Tibial artery (tissue), 4 donors: ENCODE data around the gene DHX40.

Source experiments
- DNase-seq, 2 donors: peaks; one replicate each; pipeline ENCODE4 v3.0.0-alpha.2; 2019
- H3K27ac ChIP-seq, 2 donors: fragments of 200-600 bp; sonication (generic) in 1 of 2; 1 replicate in 1 of 2; 2 replicates in 1 of 2; pipeline ENCODE4 v1.5.1; 2018 to 2019; ENCODE audit warnings: mild to moderate bottlenecking in 1 of 2
- H3K27me3 ChIP-seq, 2 donors: fragments of 200-600 bp; sonication (generic) in 1 of 2; one replicate each; pipeline versions ENCODE4 v1.5.1 to v1.6.0; 2016 to 2019
- H3K36me3 ChIP-seq, 3 donors: fragments of 200-600 bp; sonication (generic) in 2 of 3; one replicate each; pipeline ENCODE4 v1.5.1; 2016 to 2019; ENCODE audit warnings: mild to moderate bottlenecking in 2 of 3
- H3K4me1 ChIP-seq, 4 donors: fragments of 200-600 bp; sonication (generic) in 2 of 4; 1 replicate in 3 of 4; 2 replicates in 1 of 4; pipeline ENCODE4 v1.5.1; 2016 to 2019
- H3K4me3 ChIP-seq, 2 donors: fragments of 200-600 bp; sonication (generic) in 1 of 2; 1 replicate in 1 of 2; 2 replicates in 1 of 2; pipeline ENCODE4 v1.5.1; 2018 to 2019; ENCODE audit warnings: mild to moderate bottlenecking in 2 of 2
- H3K9me3 ChIP-seq, 3 donors: fragments of 200-600 bp; sonication (generic) in 1 of 3; one replicate each; pipeline ENCODE4 v1.5.1; 2016 to 2019
- intact Hi-C: fragments of 100-400 bp; cut with DNase I; formaldehyde crosslinking; loops from one replicate; pipeline ENCODE4 v1.15.0; 2023; ENCODE audit warnings: low total_unique reads
- TF ChIP-seq, protein P1 (sequence below), 2 experiments: fragments of 200-600 bp in 1 of 2; fragments of 450-650 bp in 1 of 2; IDR thresholded peaks; one replicate each; pipeline ENCODE4 v1.5.1; 2017 to 2019; ENCODE audit warnings: antibody characterized with exemption in 2 of 2, mild to moderate bottlenecking in 1 of 2, moderate library complexity in 1 of 2

The DHX40 gene

DNA sequence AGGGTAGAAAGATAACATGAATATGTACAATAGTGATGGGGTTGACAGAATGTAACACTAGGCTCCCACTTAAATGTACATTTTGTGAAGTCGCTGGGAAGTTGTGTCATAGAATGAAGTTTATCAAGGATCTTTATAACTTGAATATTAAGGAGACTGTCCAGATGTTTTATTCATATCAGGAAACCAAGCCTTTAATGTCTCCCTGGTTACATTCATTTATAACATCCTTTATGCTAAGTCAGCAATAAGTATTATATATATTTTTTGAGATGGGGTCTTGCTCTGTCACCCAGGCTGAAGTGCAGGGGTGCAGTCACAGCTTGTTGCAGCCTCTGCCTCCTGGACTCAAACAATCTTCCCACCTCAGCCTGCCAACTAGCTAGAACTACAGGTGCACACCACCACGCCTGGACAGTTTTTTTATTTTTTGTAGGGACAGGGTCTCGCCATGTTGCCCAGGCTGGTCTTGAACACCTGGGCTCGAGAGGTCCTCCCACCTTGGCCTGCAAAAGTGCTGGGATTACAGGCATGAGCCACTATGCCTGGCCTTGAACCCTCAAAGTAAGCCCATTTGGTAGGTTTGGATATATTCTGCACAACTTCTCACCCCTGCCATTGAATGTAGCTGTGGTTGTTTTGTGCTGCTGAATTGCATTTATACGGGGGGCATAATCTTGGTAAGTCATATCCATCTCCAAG lies 68.4 kb downstream of the DHX40 start:
- intact Hi-C loops, result no loop called here
- H3K4me1 ChIP-seq, result peaks cover 0 to 76% (median 34%) of the 10 kb centered on the region in 4 donors

DNA sequence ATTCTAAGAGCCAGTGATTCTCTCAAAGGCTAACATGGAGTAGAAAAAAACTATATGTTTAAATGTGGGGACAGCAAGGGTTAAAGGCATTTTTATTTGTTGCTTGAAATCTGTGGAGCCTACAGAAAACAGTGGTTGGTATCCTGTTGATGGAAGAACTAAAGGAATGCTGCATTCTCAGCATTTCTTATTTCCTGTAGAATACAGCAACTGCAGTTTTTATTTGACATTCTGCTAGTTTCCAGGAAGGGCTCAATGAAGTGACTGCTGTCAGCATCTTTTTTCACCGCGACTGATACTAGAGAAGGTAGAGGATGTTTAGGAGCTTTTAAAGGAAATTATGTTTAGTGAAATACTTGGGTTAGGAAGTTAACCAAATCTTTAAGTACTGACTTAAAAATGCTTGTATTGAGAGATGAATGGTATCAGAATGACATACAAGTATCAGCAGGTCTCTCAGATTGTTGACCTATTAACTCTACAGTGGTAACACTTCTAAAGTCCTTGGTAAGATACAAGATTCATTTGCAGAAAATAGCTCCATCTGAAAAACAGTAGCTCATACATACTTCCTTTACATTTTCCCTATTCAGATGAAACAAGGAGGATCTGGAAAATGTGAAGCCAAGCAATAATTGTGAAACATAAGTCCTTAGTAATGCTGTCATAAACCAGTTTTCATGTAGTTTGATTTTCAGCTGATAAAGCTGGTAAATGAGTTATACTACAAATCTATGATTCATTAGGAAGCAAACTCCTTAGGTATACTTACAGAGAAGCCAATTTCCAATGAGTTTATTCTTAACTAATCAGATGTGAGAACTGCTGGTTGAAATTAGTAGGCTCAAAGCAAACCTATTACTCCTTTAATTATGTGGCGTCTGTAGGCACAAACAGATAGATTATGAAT lies 69.5 kb downstream of the DHX40 start:
- H3K4me3 ChIP-seq, result no peak overlapping the region
- H3K27me3 ChIP-seq, result no peaks in the 10 kb centered on the region
- H3K27ac ChIP-seq, result peak overlapping the region in 1 of 2 donors; percentile 17
- H3K9me3 ChIP-seq, result no peaks in the 10 kb centered on the region
- no peaks in the 10 kb centered on the region for H3K36me3 ChIP-seq
- TF ChIP-seq, protein P1, sequence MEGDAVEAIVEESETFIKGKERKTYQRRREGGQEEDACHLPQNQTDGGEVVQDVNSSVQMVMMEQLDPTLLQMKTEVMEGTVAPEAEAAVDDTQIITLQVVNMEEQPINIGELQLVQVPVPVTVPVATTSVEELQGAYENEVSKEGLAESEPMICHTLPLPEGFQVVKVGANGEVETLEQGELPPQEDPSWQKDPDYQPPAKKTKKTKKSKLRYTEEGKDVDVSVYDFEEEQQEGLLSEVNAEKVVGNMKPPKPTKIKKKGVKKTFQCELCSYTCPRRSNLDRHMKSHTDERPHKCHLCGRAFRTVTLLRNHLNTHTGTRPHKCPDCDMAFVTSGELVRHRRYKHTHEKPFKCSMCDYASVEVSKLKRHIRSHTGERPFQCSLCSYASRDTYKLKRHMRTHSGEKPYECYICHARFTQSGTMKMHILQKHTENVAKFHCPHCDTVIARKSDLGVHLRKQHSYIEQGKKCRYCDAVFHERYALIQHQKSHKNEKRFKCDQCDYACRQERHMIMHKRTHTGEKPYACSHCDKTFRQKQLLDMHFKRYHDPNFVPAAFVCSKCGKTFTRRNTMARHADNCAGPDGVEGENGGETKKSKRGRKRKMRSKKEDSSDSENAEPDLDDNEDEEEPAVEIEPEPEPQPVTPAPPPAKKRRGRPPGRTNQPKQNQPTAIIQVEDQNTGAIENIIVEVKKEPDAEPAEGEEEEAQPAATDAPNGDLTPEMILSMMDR (IDR thresholded peaks at IDR 0.05), result no peak
- H3K4me1 ChIP-seq, result peaks cover 0 to 74% (median 32%) of the 10 kb centered on the region in 4 donors
- intact Hi-C loops, result no loop called here
- DNase-seq, result no peak

More for the DNA sequence above, 68.4 kb downstream of the DHX40 start:
- H3K27ac ChIP-seq, result peak overlapping the region in 1 of 2 donors; percentile 17
- no peaks in the 10 kb centered on the region for H3K36me3 ChIP-seq
- no peaks in the 10 kb centered on the region for H3K27me3 ChIP-seq
- no peak for DNase-seq
- no peaks in the 10 kb centered on the region for H3K9me3 ChIP-seq
- no peak overlapping the region for H3K4me3 ChIP-seq
- TF ChIP-seq, protein P1 (IDR thresholded peaks at IDR 0.05), result no peak

DNA sequence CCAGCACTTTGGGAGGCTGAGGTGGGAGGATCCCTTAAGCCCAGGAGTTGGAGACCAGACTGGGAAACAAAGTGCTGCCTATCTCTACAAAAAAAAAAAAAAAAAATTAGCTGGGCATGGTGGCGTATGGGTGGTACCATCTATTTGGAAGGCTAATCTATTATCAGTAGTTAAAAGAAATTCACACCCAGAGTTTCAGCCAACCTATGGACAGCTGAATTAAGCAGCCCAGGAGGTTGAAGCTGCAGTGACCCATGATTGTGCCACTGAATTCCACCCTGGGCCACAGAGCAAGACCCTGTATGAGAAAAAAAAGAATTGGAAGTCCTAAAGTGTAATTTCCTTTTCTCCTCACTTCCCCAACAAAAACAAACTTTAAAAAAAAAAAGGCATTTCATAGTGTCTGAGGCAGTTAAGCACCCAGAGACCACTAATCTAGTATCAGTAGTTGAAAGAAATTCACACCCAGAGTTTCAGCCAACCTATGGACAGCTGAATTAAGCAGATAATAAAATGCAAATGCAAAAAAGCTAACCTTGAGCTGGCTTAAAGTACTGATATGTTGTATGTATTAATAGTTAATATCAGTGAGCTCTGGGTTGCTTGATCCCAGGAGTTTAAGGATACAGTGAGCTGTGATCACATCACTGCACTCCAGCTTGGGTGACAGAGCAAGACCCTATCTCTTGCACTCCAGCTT lies 72.4 kb downstream of the DHX40 start:
- no peak overlapping the region for H3K4me3 ChIP-seq
- no peaks in the 10 kb centered on the region for H3K36me3 ChIP-seq
- no peaks in the 10 kb centered on the region for H3K27me3 ChIP-seq
- peaks cover 0 to 76% (median 37%) of the 10 kb centered on the region in 4 donors for H3K4me1 ChIP-seq
- intact Hi-C loops, result no loop called here
- H3K27ac ChIP-seq, result no peak overlapping the region
- TF ChIP-seq, protein P1 (IDR thresholded peaks at IDR 0.05), result no peak
- no peak for DNase-seq
- no peaks in the 10 kb centered on the region for H3K9me3 ChIP-seq

DNA sequence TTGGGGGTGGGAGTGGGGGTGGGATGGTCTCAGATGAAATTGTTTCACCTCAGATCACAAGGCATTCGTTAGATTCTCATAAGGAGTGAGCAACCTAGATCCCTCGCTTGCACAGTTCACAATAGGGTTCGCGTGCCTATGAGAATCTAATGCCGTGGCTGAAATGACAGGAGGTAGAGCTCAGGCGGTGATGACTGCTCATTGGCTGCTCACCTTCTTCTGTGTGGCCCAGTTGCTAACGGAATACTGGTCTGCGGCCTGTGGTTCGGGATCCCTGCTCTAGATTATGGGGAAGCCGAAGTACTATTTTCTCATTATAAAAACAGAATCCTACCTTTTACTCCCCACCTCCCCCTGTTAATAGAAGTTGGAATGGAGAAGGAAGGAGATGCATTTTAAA lies 73.1 kb downstream of the DHX40 start:
- no peaks in the 10 kb centered on the region for H3K27me3 ChIP-seq
- H3K4me3 ChIP-seq, result no peak overlapping the region
- no peak overlapping the region for H3K27ac ChIP-seq
- H3K4me1 ChIP-seq, result peaks cover 0 to 78% (median 38%) of the 10 kb centered on the region in 4 donors
- H3K9me3 ChIP-seq, result no peaks in the 10 kb centered on the region
- intact Hi-C loops, result no loop called here
- TF ChIP-seq, protein P1 (IDR thresholded peaks at IDR 0.05), result no peak
- H3K36me3 ChIP-seq, result no peaks in the 10 kb centered on the region
- no peak for DNase-seq

DNA sequence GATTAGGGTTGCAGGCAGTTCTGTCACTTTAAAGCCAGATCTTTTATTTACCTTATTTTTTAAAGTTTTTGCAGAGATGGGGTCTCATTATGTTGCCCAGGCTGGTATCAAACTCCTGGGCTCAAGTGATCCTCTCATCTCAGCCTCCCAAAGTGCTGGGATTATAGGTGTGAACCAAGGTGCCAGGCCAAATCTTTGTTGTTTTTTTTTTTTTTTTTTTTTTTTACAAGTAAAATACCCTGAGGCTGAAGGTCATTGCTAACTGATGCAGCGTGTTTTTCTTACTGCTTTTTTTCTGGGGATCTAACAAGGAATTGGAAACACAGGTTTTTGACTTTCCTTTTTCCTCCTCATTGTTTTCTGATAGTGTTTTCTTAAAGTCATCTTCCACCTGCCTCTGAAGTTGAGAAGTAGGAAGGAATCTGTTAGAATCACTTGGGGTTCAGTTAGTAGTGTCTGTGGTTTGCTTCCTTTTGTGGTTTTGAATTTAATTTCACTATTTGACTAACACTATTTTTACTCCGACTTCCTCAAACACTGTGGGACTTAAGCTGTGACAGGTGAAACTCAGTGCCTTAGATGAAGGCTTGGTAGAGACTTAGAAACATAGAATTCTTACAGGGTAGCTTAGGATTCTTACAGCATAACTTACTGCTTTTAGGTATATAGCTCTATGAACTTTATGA lies 76.5 kb downstream of the DHX40 start:
- Histone ChIP-seq H3K4me1 (peaks cover 0 to 66% (median 26%) of the 10 kb centered on the region in 4 donors), H3K27ac (no peak overlapping the region), H3K27me3 (no peaks in the 10 kb centered on the region), H3K36me3 (peaks cover 4 to 23% (median 6%) of the 10 kb centered on the region in 3 donors), H3K4me3 (no peak overlapping the region), H3K9me3 (no peaks in the 10 kb centered on the region)
- TF ChIP-seq, protein P1 (IDR thresholded peaks at IDR 0.05), result no peak
- DNase-seq, result no peak
- intact Hi-C loops, result no loop called here
